Epithelial cell of esophagus (primary cell): ENCODE data around the gene ZNF778.

Experiments
- DNase-seq: peaks from one replicate; pipeline ENCODE4 v3.0.0; 2010; ENCODE audit warnings: low read depth
- H3K4me3 ChIP-seq: 2 replicates; pipeline ENCODE4 v1.5.1; 2011; ENCODE audit warnings: mild to moderate bottlenecking, low read length, control low read depth
- CTCF ChIP-seq: IDR thresholded peaks from 2 replicates; pipeline ENCODE4 v1.5.1; 2011; ENCODE audit warnings: low read depth, mild to moderate bottlenecking, low read length, control low read depth, inconsistent platforms; ENCODE audit not compliant: insufficient read depth; ENCODE audit errors: missing control alignments

The ZNF778 gene

DNA sequence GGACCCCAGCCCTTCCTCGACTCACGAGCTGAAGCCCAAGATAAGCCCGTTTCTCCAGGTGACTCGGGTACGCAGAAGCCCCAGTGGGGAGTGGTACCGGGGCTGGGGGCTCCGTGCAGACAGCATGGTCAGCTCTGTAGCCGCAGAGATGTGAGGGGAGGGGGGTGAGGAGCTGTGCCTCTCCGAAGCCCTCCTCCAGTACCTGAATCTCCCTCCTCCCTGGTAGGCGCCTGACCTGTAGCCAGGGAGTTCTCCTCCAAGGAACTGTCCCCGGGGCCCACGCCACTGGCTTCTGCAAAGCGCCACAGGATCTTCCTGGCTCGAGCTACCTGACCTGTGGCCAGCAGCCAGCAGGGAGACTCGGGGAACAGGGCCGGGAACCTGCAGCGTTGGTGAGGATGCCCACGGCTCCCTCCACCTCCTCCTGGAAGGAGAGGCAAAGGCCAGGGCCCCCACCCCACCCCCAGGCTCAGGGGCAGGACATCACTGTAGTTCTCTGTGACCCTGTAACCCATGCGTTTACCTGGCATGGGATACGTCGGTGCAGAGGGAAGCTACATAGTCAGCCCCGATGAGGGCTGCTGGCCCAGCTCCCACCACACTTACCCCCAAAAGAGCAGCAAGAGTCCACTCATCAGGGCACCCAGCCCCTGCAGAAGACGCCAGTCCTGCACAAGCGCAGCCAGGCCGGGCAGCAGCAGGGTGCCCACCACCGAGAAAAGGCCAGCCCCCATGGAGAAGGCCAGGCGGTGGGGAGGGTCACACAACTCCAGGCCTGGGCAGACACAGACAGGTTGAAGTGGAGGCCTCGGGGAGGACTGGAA, 18.9 kb upstream of the ZNF778 start:
- TF ChIP-seq CTCF: no peak
- DNase-seq: no peak

DNA sequence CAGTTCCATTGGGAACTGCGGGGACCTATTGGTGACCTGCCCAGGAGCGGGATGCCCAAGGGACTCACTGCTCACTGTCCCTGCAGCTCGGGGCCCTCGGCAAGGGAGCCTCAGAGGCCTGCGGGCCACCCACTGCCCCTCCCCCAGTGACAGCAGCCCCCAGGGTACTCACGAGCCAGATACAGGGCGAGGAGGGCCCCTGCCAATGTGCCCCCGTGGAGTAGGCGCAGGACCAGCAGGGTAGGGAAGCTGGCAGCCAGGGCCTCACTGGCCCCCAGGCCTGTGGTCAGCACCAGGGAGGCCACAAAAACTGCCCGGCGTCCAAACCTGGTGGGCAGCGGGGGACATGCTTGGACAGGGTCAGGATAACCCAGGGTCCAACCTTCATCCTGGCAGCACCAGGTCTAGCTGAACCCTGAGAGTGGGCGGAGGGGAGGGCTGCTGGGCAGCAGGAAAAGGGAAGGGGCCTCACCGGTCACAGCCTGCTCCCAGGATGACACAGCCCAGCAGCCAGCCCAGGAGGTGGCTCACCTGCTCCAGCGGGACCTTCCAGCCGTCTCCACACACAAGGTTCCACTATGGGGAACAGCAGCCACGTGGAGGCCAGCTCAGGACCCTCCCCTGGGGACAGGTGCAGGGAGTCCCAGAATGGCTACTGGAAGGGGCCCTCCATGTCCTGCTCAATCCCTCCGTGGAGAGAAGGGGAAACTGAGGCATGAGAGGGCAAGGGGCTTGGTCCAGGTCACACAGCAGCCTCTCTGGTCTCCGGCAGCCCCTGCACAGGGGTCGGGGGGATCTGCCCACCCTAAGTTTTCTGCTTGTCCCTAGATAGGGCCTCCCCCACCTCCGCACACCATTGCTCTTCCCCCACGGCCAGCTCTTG, 18.0 kb upstream of the ZNF778 start:
- TF ChIP-seq CTCF: no peak
- no peak overlapping the region for H3K4me3 ChIP-seq
- no peak for DNase-seq

More for the DNA sequence above, 18.9 kb upstream of the ZNF778 start:
- H3K4me3 ChIP-seq: no peak overlapping the region

- DNase-seq: no peak
- no peak for TF ChIP-seq CTCF
- no peak within 1 kb of the TSS for H3K4me3 ChIP-seq
Observed at GRCh38 chr16:89200124-89200849, 17.2 kb upstream of the ZNF778 start, which contains the start of gene SLC22A31. SLC22A31 (minus strand) TSS chr16:89200537; CDS start chr16:89200501, 36 bp downstream.

- TF ChIP-seq CTCF: no peak
- no peak overlapping the region for H3K4me3 ChIP-seq
Observed at GRCh38 chr16:89200850-89201411, 16.6 kb upstream of the ZNF778 start.

DNA sequence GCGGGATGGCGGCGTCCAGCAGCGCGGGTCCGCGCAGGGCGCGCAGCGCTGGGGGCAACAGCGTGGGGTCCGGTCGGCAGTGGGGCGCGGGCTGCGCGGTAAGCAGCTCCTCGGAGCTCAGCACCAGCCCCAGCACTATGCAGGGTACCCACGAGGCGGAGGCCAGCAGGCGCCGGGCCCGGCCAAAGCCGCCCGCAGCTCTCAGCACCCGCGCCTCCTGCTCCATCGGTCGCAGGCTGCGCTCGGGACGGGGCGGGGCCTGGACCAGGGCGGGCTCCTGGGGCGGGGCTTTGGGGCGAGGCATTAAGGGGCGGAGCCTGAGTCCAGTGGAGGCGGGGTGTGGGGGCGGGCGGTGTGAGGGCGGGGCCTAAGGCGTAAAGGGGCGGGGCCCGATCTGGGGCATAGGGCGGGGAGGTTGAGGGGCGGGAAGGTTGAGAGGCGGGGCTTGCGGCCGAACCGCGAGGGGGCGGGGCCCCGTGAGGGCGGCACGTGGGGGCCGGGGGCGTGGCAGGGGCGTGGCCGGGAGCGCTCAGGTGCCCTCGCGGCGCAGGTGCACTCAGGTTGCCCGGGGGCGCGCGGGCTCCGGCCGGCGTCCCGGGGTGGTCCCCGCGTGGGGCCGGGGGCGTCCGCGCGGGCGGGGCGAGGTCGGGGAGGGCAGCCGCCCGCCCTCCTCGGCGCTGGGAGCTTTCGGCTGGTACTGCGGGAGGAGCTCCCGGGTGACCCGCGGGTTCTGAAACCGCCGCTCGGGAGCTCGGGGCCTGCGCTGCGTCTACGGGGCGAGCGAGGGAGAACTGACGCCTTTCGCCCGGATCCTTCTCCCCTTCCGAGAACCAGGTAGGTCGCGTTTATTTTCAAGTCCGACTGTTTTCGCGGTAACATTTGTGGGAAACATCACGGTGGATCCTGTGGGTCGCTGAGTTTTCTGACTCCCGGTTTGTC, 15.8 kb upstream of the ZNF778 start:
- DNase-seq: peak; percentile 87
- no peak for TF ChIP-seq CTCF
- H3K4me3 ChIP-seq: no peak overlapping the region

More at GRCh38 chr16:89200850-89201411, 16.6 kb upstream of the ZNF778 start:
- no peak for DNase-seq
